GM19351 (cell line): ENCODE results near the gene ZDBF2.
"Not testable (repeated sequence)": the region's sequence is repeated elsewhere in the genome, so short reads cannot be mapped to it uniquely, and the experiment has no call there.

Experiments
- ATAC-seq: cut with Tn5 transposase; IDR thresholded peaks from one replicate; pipeline ENCODE4 v1.9.1; 2021; ENCODE audit warnings: mild to moderate bottlenecking, moderate library complexity; ENCODE audit not compliant: unreplicated experiment

ZDBF2 gene

DNA sequence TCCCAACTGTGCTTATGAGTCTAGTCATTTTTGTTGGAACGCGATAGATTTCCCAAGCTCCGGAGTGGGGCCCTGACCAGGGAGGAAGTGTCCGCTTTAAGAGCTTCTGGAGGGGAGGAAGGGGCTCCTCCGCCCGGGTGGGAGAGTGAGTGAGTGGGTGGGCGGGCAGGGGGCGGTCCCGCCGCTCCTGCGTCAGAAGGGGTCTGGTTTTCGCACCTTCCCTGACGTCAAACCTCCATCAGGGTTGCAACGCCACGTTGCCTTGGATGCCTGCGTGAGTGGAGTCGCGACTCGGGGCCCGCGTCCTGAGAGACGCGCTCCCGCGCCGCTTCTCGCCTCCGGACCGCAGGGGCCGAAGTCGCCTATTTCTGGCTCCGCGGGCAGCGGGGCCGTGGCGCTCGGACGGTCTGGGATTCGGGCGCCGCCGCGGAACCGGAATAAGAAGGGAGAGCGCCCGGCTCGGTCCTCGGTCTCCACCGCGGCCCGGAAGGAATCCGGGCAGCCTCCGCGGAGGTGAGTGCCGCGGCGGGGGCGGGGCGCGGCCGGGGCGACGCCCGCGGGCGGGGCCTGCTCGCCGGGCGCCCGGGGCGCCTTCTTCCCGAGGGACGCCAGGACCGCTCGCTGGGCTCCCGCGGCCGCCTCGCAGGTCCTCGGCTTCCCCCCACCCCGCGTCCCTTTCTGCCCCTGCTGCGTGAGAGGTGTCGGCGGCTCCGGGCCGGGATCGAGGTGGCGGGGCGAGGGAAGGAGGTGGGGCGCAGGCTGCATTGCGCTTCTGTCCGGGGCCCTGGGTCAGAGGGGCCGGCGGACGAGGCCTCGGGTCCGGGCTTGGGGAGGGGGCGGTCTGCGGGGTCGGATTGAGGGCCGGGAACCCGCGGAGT is at the start of gene ZDBF2:
Gene ZDBF2 (plus strand): TSS at position 230 of the 878 bp plus-strand sequence. CDS start 7,187 bp downstream, outside the sequence.
- ATAC-seq = peak; percentile 75

DNA sequence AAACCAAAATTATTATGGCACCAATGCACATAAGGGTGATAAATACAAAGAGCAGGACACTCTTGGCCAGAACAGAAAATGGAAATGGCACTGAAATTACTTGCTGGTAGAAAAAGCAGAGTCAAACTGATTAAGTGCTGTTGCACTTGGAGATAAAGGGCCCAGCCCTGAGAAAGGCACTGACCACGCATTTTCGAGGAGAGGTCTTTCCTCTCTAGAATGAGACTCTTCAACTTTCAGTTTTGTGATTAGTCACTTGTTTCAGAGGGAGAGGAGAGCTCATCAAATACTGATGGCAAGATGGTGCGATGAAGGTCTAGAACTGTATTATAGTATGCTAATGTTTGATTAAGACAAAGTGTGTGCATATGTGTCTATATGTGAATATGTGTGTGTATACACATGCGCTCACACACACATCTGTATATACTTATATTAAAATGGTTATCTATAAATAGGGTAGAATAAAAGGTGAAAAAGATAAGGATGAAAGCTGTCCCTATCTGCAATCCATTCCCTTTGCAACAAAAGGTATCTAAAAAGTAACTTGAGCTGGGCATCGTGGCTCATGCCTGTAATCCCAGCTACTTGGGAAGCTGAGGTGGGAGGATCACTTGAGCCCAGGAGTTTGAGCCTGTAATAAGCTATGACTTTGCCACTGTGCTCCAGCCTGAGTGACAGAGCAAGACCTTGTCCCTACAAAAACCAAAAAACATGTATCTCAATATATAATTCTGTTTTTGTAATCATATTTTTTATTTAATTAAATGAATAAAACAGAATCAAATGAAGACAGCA is 48.8 kb upstream of the ZDBF2 start:
- ATAC-seq = peak; percentile 95

DNA sequence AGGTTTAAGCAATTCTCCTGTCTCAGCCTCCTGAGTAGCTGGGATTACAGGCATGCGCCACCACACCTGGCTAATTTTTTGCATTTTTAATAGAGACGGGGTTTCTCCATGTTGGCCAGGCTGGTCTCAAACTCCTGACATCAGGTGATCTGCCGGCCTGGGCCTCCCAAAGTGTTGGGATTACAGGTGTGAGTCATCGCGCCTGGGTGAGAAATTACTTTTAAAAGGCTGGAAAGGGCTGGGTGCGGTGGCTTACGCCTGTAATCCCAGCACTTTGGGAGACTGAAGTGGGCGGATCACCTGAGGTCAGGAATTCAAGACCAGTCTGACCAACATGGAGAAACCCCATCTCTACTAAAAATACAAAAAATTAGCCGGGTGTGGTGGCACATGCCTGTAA is 45.8 kb upstream of the ZDBF2 start:
- ATAC-seq = not testable (repeated sequence)

DNA sequence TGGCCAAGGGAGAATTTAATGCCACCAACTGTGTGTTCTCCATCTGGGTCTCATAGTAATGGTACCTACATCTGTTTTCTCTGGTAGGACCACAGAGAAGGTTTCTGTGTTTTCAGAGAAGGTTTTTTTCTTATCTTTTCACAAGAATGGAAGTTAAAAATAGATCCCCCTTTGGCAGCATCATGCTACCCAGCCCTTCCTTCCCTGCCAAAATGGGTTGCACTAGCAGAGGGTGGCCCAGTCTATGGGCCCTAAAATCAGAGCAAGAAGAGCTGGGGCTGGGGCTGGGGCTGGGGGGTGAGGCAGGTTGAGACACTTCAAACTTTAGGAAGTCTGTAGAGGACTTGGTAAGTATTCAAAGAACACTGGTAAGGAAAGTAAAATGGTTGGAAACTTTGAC is 44.8 kb upstream of the ZDBF2 start:
- ATAC-seq = no peak

DNA sequence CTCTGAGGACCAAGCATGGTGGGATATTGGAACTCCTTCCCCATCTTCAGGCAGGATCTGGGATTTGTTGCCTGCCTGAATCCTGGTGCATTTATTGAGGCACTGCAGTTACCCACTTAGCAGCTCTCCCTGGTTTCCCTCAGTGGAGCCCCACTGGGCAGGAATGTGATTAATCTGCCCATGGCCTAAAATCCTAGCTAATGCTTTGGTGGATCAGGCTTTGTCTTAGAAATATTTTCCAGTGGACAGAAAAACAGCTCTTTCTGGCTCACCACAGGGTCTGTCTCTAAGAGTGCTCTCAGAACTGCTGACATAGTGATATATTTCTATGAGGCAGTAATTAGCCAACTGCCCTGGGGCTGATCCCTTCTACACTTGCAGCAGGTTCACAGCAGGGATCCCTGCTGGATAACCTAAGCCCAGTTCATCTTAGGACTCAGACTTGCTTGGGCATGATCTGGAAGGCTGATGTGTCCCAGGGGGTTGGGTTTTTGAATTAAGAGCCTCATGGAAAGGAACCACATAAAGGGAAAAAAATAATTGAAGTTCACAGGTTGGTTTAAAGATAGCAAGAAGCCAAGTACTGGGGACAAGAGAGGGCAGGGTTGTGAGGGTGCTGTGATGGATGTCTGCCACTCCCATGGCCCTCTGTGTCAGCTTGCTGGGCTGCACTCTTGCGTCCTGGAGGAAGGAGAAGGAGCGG is 44.3 kb upstream of the ZDBF2 start:
- no peak for ATAC-seq

DNA sequence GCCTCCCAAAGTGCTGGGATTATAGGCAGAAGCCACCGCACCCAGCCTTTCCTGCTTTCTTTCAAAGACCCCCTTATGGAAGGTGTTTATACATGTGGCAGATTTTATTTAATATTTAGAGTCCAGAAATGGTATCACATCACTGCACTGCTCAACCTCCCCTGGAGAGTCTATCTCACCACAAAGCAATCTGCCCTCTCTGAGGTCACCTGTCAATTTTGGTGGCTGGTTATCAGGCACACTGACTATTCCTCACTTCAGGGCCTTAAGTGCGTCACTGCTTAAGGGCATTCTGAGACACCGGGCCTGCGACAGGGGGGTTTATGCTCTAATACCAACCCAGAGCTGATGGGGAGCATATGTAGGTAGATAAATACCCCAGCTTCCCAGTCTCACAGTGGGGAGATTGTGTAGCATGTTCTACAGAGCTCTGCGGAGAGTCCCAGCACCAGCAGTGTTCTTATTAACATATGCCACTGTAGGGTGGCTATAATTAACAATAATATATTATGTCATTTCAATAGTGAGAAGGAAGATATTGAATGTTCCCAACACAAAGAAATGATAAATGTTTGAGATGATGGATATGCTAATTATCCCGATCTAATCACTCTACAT is 42.7 kb upstream of the ZDBF2 start:
- ATAC-seq = no peak

DNA sequence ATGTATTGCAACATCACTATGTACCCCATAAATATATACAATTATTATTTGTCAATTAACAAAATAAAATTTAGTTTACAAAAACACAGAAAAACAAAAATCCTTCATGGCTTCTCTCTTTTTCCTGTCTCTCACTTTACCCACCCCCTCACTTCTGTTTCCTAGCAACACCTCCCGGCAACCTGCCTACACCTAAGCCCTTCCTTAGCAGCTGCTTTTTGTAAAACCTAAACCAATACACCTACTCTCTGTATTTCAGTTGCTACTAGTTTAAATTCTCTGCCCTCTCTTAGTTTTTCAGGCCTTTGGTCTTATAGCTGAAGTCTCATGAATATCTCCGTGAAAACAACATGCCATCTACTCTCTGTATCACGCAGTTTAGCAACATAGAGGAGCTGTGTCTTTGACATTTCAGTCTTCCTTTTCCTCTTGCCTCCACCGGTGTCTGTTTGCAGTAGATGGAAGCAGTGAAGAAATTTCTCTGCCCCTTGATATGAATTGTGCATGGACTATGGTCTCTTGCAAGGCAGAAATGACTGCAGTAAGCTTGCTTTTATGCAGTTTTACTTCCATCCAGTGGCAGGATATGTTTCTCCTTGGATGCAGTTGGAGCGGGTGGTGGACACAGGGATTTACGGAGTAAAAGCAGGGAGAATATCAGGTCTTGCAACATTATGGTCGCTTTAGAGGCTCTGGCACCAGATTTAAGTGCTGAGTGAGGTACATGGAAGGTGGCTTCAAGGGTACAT is 42.0 kb upstream of the ZDBF2 start:
- no peak for ATAC-seq

DNA sequence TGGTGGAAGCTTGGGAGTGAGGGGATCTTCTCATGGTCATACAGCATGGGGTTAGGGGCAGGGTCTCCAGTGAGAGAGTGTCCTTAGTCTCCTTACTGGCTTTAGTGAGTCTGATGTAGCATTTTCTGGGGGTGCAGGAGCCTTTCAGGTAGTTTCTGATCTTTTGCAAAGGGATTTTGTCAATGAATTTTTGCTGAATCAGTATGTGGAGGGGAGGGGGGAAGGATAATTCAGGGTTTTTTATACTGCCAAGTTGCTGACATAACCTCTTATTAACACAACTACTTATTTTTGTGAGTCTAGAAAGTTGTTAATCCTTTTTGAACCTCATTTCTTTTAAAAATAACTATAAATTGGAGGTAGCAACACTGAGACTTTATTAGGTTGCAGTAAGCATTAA is 35.3 kb upstream of the ZDBF2 start:
- no peak for ATAC-seq

DNA sequence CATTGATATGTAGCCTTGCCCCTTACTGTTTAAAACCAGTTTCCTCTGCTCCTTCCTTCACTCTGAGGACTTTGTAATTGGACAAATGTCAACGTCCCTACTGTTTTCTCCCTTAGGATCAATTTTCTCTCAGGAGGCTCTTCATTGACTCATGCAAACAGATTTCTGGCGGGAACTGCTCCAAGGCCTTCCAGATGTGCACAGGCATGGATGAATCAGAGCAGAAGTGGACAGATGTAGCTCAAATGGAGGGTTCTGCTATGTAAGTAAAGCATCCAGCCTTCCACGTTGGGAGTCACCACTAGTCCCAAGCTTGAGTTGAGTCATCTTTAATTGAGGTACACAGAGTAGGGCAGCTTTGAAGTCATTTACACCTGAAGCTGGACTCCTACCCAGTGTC is 34.1 kb upstream of the ZDBF2 start:
- ATAC-seq = no peak

DNA sequence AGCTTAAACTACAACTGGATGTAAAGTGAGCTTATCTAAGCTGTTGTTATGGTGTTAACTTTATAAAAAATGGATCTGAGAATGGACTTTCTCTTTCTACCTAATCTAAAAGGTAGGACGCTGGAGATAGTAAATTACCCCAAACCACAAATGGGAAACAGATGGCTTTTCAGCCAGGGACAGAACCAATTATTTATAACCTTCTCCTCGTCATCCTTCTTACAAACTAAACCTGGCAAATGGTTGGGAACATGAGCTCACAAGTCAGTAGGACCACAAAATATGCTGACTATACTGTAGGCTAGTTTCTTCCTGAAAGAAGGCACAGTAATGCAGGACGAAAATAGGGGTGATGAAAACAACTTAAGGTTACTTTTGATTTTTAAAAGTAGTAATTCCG is 32.7 kb upstream of the ZDBF2 start:
- ATAC-seq = no peak

DNA sequence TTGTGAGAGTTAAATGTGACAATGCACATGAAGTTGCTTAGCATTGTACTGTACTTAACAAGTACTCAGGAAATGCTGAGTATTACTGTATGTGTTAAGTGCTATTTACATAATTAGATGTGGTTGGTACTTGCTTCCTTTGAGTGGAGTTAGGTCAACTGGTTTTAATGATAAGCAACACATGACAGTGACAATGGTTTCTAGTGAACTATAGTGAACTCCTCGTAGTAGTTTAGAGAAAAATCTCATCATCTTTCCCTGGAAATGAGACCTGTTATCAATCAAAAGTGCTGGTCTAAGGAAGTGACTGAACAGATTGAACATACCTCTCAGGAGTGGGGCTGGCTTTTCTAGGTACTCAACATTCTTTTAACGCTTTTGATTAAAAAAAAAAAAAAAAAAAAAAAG is 29.2 kb upstream of the ZDBF2 start:
- peak; percentile 37 for ATAC-seq

DNA sequence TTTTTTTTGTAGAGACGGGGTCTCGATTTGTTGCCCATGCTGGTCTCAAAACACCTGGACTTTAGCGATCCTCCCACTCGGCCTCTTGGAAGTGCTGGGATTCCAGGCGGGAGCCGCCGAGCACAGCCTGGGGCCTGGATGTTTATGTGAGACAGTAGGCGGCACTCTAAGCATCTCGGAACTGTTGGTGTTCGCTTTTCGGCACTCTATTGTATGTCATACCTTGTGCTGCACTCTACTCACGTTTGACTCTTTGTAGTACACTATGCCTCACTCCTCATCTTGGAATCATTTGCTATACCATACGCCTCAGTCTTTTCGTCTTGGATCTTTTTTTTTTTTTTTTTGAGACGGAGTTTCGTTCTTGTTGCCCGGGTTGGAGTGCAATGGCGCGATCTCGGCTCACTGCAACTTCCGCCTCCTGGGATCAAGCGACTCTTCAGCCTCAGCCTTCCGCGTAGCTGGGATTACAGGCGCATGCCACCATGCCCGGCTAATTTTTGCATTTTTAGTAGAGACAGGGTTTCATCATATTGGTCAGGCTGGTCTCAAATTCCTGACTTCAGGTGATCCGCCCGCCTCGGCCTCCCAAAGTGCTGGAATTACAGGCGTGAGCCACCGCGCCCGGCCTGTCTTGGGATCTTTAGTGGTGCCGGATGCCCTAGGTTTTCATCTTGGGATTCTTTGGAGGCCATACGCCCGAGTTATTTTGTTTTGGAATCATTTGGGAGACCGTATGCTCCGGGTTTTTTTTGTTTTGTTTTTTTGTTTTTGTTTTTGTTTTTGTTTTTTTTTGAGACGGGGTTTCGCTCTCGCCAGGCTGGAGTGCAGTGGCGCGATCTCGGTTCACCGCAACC is 24.2 kb upstream of the ZDBF2 start:
- peak; percentile 42 for ATAC-seq

DNA sequence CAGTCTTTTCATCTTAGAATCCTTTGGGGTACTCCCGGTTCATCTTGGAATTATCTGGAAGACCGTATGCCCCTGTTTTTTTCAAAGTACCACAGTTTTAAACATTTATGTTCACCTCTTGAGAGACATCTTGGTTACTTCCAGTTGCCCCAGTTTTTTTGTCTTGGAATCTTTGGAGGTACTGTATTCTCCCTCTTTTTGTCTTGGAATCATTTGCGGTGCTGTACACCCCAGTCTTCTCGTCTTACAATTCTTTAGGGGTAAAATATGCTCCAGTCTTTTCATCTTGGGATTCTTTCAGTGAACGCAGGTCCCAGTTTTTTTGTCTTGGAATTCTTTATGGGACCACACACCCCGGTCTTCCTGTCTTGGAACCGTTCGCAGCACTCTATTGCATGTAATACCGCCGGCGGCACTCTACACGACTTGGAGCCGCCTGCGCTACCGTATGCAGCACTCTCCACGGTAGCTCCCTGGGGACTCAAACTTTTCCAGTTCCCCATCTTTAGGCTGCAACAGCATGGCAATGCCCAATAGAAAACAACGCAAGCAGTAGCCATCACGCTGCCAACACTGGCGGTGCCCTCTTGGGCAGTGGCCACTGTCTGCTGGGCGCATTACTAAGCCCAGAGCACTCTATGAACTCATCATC is 21.2 kb upstream of the ZDBF2 start:
- no peak for ATAC-seq

DNA sequence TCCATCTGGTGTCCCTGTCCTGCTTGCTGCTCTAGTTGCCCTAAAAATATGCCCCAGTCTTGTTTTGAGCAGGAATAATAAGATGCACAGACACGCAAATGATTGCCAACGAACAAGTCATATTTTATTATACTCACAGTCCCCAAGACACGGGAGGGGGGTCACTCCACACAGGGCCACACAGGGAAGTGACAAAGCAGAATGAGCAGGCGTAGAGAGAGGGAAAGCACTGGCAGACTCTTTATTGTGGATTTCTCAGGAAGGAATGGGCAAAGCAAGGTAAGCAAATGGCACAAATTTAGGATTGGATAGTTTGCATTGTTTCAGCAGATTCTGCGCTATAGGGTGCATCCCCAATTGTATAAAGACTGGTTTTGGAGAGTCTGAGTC is 20.7 kb upstream of the ZDBF2 start:
- no peak for ATAC-seq

DNA sequence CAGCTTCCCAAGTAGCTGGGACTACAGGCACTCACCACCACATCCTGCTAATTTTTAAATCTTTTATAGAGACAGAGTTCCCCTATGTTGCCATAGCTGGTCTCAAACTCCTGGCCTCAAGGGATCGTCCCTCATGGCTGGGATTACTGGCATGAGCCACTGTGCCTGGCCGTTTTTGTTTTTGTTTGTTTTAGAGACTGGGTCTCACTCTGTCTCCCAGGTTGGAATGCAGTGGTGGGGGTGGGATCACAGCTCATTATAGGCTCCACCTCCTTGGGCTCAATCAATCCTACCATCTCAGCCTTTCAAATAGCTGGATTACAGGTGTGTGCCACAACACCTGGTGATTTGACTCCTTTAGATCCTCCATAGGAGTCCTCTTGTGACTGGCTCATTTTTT is 19.5 kb upstream of the ZDBF2 start:
- ATAC-seq = no peak

DNA sequence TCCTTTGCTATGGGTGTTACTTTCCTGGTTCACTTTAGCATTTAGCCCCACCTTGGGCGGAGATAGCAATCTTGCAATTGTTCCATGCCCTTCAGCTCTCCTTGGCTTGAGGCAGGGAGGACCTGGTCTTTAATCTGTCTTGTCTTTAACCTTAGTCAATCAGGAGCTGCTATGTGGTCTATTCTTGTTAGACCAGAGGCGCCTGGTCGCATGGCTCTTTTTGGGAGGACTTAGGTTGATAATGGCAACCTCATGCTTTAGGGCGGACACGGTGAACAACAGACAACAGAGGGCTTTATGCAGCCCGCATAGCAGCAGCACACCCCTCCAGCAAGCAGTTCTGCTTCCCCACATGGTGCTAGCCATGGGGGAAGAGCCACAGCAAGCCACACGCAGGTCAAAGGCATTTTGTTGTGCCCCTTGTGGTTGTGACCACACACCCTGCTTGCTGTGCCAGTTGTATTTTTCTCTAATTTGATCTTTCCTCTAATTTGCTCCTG is 17.7 kb upstream of the ZDBF2 start:
- ATAC-seq = no peak

DNA sequence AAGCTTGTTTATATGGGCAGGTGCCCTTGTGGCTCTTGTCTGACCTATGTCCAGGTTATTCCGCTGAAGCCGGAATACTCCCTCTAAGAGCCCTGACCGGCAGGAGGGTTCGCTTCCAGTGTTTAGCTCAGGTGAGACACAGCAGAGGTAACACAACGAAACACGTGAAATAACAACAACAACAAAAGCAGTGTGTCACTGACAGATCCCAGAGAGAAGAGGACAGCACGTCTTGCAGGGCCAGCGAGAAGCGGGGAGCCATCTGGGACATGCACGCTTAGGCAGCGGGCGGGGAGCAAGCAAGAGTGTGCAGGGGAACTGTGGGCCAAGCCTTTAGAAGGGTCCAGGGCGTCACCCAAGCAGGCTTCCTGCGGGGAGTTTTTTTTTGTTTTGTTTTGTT is 17.1 kb upstream of the ZDBF2 start:
- no peak for ATAC-seq

DNA sequence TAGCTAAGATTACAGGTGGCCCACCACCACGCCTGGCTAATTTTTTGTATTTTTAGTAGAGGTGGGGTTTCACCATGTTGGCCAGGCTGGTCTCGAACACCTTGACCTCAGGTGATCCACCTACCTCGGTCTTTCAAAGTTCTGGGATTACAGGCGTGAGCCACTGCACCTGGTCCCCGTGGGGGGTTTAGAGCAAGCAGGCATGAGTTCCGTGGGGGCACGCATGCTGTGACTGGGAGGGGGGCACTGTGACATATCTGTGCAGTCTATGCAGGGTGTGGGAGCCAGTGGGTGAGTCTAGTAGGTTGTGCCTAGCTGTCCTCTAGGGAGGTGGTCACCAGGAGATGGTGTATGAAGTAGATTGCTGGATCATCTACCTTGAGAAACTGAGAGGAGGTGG is 16.6 kb upstream of the ZDBF2 start:
- ATAC-seq = no peak

DNA sequence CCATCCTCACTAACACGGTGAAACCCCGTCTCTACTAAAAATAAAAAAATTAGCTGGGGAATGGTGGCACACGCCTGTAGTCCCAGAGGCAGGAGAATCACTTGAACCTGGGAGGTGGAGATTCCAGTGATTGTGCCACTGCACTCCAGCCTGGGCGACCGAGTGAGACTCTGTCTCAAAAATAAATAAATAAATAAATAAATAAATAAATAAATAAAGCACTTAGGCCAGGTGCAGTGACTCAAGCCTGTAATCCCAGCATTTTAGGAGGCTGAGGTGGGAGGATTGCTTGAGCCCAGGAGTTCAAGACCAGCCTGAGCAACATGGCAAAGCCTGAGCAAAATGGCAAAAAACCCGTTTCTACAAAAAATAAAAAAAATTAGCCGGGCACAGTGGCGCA is 15.8 kb upstream of the ZDBF2 start:
- not testable (repeated sequence) for ATAC-seq
